GM19351 (cell line): ENCODE data around the gene EPN3.

Experiments used
- ATAC-seq: cut with Tn5 transposase; IDR thresholded peaks from one replicate; pipeline ENCODE4 v1.9.1; 2021; ENCODE audit warnings: mild to moderate bottlenecking, moderate library complexity; ENCODE audit not compliant: unreplicated experiment

The EPN3 gene

GRCh38 chr17:50565402-50566350 is 33.1 kb downstream of the EPN3 start:
- ATAC-seq = no peak

GRCh38 chr17:50566886-50567285 is 34.4 kb downstream of the EPN3 start:
- ATAC-seq = no peak

- no peak for ATAC-seq
Observed at GRCh38 chr17:50568659-50569058, 36.1 kb downstream of the EPN3 start.

- no peak for ATAC-seq
Observed at GRCh38 chr17:50569592-50569991, 37.1 kb downstream of the EPN3 start.

- ATAC-seq = no peak
Observed at GRCh38 chr17:50570032-50570431, 37.5 kb downstream of the EPN3 start.

- ATAC-seq = no peak
Observed at GRCh38 chr17:50570528-50570927, 38.0 kb downstream of the EPN3 start.

- ATAC-seq = no peak
Observed at GRCh38 chr17:50571681-50572080, 39.1 kb downstream of the EPN3 start.

- no peak for ATAC-seq
Observed at GRCh38 chr17:50572541-50572940, 40.0 kb downstream of the EPN3 start.

GRCh38 chr17:50573866-50574611 is 41.5 kb downstream of the EPN3 start:
- ATAC-seq = no peak

- ATAC-seq = no peak
Observed at GRCh38 chr17:50575581-50576210, 43.2 kb downstream of the EPN3 start.

GRCh38 chr17:50576864-50577263 is 44.3 kb downstream of the EPN3 start:
- ATAC-seq = no peak

GRCh38 chr17:50577451-50577954 is 45.0 kb downstream of the EPN3 start:
- no peak for ATAC-seq

GRCh38 chr17:50578173-50578572 is 45.6 kb downstream of the EPN3 start:
- ATAC-seq = no peak

- no peak for ATAC-seq
Observed at GRCh38 chr17:50579399-50579798, 46.9 kb downstream of the EPN3 start.

- ATAC-seq = no peak
Observed at GRCh38 chr17:50580646-50581045, 48.1 kb downstream of the EPN3 start.

GRCh38 chr17:50581316-50581715 is 48.8 kb downstream of the EPN3 start:
- ATAC-seq = no peak

- ATAC-seq = no peak
Observed at GRCh38 chr17:50582741-50583140, 50.2 kb downstream of the EPN3 start.

GRCh38 chr17:50583641-50584040 is 51.1 kb downstream of the EPN3 start:
- no peak for ATAC-seq

- ATAC-seq = no peak
Observed at GRCh38 chr17:50584116-50584515, 51.6 kb downstream of the EPN3 start.

GRCh38 chr17:50584749-50585148 is 52.2 kb downstream of the EPN3 start:
- no peak for ATAC-seq

- no peak for ATAC-seq
Observed at GRCh38 chr17:50585346-50585745, 52.8 kb downstream of the EPN3 start.
